GM12865 (cell line): ENCODE results near the gene TOMM70.

Experiments
- DNase-seq: peaks from one replicate; pipeline ENCODE4 v3.0.0; 2010; ENCODE audit warnings: low read depth
- H3K4me3 ChIP-seq: 2 replicates; pipeline ENCODE4 v1.5.1; 2011; ENCODE audit warnings: mild to moderate bottlenecking, low read depth, low read length, control low read depth
- TF ChIP-seq, protein P1 (sequence below): IDR thresholded peaks from 2 replicates; pipeline ENCODE4 v1.5.1; 2011; ENCODE audit warnings: low read length, control low read depth, low read depth, inconsistent platforms; ENCODE audit not compliant: insufficient read depth; ENCODE audit errors: missing control alignments

TOMM70 gene

DNA sequence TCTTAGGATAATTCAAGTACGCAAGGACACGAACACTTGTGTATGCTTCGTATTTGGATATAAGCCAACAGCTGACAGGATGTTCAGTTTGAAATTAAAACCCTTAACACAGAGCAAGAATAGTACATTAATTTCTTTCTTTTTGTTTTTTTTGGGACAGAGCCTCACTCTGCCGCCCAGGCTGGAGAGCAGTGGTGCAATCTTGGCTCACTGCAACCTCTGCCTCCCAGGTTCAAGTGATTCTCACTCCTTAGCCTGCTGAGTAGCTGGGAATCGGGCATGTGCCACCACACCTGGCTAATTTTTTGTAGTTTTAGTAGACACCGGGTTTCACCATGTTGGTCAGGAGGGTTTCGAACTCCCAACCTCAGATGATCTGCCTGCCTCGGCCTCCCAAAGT, 32.4 kb downstream of the TOMM70 start:
- H3K4me3 ChIP-seq, result no peak overlapping the region
- TF ChIP-seq, protein P1, sequence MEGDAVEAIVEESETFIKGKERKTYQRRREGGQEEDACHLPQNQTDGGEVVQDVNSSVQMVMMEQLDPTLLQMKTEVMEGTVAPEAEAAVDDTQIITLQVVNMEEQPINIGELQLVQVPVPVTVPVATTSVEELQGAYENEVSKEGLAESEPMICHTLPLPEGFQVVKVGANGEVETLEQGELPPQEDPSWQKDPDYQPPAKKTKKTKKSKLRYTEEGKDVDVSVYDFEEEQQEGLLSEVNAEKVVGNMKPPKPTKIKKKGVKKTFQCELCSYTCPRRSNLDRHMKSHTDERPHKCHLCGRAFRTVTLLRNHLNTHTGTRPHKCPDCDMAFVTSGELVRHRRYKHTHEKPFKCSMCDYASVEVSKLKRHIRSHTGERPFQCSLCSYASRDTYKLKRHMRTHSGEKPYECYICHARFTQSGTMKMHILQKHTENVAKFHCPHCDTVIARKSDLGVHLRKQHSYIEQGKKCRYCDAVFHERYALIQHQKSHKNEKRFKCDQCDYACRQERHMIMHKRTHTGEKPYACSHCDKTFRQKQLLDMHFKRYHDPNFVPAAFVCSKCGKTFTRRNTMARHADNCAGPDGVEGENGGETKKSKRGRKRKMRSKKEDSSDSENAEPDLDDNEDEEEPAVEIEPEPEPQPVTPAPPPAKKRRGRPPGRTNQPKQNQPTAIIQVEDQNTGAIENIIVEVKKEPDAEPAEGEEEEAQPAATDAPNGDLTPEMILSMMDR, result no peak
- no peak for DNase-seq

DNA sequence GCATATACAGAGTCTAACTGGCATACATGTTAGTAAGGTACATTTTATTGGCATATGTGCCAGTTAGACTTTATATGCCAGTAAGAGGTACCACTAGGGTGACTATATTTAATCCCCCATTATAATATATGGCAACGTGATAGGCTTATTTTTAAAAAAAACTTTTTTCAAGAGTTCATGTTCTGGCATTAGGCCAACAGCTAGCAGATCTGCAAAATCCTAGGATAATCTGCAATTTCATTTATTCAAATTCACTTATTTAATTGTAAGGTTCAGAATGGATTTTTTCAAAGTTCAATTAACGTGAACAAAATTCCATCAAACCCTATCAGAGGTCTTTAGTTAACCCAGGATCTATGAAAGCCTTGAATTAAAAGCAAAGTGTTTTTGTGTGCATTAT, 34.5 kb downstream of the TOMM70 start:
- no peak overlapping the region for H3K4me3 ChIP-seq
- no peak for DNase-seq
- TF ChIP-seq, protein P1, result no peak

DNA sequence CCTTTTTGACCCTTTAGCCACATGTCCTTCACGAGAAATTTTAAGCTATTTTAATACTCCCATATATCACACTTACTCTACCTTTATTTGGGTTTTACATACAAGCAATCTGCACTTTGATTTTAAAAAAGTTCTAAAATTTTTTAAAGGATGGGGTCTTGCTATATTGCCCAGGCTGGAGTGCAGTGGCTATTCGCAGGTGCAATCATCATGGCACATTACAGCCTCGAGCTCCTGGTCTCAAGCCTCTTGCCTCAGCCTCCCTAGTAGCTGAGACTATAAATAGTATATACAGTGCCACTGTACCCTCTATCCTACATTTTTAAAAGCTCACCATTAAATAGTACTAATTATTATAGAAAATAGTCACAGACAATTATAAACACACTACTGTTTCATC, 36.5 kb downstream of the TOMM70 start:
- TF ChIP-seq, protein P1, result no peak
- no peak for DNase-seq
- no peak overlapping the region for H3K4me3 ChIP-seq

DNA sequence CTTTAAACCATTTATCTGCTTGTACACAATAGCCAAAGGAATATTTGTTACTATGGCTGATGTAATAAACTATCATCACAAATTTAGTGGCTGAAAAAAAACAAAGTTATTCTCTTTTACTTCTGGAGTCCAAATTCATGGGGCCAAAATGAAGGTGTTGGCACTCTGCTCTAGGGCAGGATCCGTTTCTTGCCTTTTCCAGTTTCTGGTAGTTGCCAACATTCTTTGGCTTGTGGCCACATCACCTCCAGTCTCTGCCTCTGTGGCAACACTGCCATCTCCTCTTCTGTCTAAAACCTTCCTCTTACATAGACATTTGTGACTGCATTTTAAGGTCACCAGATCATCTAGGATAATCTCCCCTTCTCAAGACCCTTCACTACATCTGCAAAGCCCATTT, 39.0 kb downstream of the TOMM70 start:
- no peak overlapping the region for H3K4me3 ChIP-seq
- DNase-seq, result no peak
- TF ChIP-seq, protein P1, result no peak

DNA sequence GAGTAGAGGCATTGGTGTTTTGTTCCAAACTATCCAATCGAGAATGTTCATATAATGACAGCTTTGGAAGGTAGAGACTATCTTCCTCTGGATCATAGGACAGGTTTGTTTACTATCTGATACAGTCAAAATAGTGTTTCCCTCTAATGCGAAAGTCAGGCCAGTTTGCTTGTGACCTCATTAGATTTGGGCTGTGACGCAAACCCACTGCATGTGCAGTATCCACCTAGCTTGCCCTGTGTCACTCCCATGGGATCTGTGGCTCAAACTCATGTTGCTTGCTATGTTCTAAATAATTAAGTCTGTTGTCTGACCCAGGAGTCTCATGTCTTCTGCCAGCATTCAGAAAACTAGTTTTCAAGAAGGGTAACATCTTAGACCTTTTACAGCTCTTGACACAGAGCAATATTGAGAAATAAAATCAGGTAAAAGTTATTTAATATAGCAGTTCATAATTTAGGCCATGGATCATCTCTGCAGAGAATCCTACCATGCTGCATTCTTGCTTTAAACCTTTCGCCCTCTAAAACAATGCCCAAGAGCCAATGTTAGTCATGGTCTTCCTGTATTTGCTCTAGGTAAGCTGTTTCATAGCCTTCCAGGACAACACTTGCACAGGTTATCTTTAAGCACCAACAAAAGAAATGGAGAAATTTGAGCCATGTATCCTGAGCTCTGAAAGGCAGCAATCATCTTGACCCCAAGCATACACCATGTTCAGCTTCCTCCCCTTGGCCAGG, 40.0 kb downstream of the TOMM70 start:
- TF ChIP-seq, protein P1, result no peak
- H3K4me3 ChIP-seq, result no peak overlapping the region
- no peak for DNase-seq

DNA sequence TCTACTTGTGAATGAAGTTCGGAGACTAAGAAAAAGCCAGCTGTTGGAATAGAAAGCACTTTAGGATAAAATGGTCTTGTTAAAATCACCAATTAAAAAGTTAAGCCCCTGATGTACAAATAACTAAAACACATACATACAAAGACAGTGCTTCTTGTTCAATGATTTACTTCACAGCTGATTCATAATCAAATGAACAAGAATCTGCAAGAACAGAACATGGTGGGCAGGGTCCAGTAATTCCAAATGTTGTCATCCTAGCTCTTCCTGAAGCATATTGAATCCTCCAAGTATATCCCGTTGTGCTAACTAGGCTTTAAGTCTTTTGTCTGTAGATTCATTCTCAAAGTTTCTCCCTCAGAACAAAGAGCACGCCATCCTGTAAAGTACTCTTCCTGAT, 41.9 kb downstream of the TOMM70 start:
- TF ChIP-seq, protein P1, result no peak
- DNase-seq, result no peak

DNA sequence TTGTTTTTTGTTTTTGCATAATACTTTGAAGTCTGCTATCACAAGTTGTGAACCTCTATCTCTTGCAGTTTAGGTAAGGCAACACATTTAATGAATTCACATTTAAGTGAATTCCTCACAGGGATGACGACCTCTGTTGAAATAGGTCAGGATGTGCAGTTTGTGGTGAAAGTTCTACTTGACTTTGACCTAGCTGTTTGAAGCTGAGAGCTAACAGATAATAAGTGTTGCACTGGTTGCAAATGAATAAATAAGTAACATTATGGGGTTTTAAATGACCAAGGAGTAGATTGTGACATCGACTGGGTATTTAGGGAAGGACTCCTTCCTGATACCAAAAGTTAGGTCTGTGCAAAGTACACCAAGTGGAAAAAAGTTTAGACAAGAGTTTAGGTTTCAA, 42.5 kb downstream of the TOMM70 start:
- DNase-seq, result no peak

More for the DNA sequence above, 41.9 kb downstream of the TOMM70 start:
- H3K4me3 ChIP-seq, result no peak overlapping the region

More for the DNA sequence above, 42.5 kb downstream of the TOMM70 start:
- TF ChIP-seq, protein P1, result no peak
- no peak overlapping the region for H3K4me3 ChIP-seq
